Measurements from ENCODE around the gene BORCS5. TPM values are rescaled to one million over a fixed set of nuclear protein-coding genes. Genes with fewer than 3 reads are reported as not detected.
A peak's percentile ranks its signal among the peaks of the same experiment; 100 is the strongest.

BORCS5 gene
- polyA plus RNA-seq, 2 of the 4 experiments (the other 2 are of a cell fraction): 5.1 to 10.2 TPM

GRCh38 chr12:12399161-12399560, 42.3 kb downstream of the BORCS5 start:
- H3K9me3 ChIP-seq: no peaks in the 10 kb centered on the region
- ChIA-PET CTCF (interaction anchor here (0.6 to 3.5 kb wide), 10 partner anchors 12 to 317 kb away, joined by 3 to 8 read pairs (median 3); no protein-coding TSS in a partner anchor), POLR2A (no interaction called here)
- no peak for ATAC-seq
- H3K4me2 ChIP-seq: peak overlapping the region; percentile 63
- H3K4me1 ChIP-seq: peaks cover 60% of the 10 kb centered on the region
- H3K4me3 ChIP-seq: no peak overlapping the region
- H3K27ac ChIP-seq: peak overlapping the region; percentile 82 to 88
- DNase-seq (ENCODE audit: low read depth in 1 of 2, low spot score in 1 of 2): no peak
- TF ChIP-seq EHMT2 (IDR thresholded peaks at IDR 0.05; ENCODE audit: low read depth) (no peak), NFE2L2 (conservative IDR thresholded peaks at IDR 0.05; ENCODE audit: low read length) (no peak), MYC (IDR thresholded peaks at IDR 0.05; ENCODE audit: borderline replicate concordance, low read length) (no peak), CHD2 (IDR thresholded peaks at IDR 0.05; ENCODE audit: low read length, partially characterized antibody) (no peak), HEYL (CRISPR knock-in tag; IDR thresholded peaks at IDR 0.05) (no peak), JUNB (IDR thresholded peaks at IDR 0.05) (no peak), KDM1A (IDR thresholded peaks at IDR 0.05; ENCODE audit: low read depth) (no peak), MAZ (IDR thresholded peaks at IDR 0.05; ENCODE audit: borderline replicate concordance, low read depth, low read length) (no peak), FOSB (CRISPR knock-in tag; IDR thresholded peaks at IDR 0.05) (0 out of 2 replicates have a peak, but pooled peaks have one; percentile 29), HOXA7 (CRISPR knock-in tag; IDR thresholded peaks at IDR 0.05) (0 out of 2 replicates have a peak, but pooled peaks have one; percentile 36), ZNF302 (CRISPR knock-in tag; IDR thresholded peaks at IDR 0.05) (0 out of 2 replicates have a peak, but pooled peaks have one; percentile 16), EHF (CRISPR knock-in tag; IDR thresholded peaks at IDR 0.05) (no peak), NR3C1 (IDR thresholded peaks at IDR 0.05) (no peak), POLR2AphosphoS2 (conservative IDR thresholded peaks at IDR 0.05; ENCODE audit: low read length) (no peak), CBX8 (IDR thresholded peaks at IDR 0.05) (no peak), ZSCAN20 (CRISPR knock-in tag; IDR thresholded peaks at IDR 0.05) (no peak), ZC3H11A (IDR thresholded peaks at IDR 0.05) (no peak), PBX3 (IDR thresholded peaks at IDR 0.05) (no peak), MAFK (IDR thresholded peaks at IDR 0.05; ENCODE audit: partially characterized antibody) (no peak)
- TF ChIP-seq, protein P1, sequence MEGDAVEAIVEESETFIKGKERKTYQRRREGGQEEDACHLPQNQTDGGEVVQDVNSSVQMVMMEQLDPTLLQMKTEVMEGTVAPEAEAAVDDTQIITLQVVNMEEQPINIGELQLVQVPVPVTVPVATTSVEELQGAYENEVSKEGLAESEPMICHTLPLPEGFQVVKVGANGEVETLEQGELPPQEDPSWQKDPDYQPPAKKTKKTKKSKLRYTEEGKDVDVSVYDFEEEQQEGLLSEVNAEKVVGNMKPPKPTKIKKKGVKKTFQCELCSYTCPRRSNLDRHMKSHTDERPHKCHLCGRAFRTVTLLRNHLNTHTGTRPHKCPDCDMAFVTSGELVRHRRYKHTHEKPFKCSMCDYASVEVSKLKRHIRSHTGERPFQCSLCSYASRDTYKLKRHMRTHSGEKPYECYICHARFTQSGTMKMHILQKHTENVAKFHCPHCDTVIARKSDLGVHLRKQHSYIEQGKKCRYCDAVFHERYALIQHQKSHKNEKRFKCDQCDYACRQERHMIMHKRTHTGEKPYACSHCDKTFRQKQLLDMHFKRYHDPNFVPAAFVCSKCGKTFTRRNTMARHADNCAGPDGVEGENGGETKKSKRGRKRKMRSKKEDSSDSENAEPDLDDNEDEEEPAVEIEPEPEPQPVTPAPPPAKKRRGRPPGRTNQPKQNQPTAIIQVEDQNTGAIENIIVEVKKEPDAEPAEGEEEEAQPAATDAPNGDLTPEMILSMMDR (IDR thresholded peaks at IDR 0.05): no peak
- TF ChIP-seq, protein P2, sequence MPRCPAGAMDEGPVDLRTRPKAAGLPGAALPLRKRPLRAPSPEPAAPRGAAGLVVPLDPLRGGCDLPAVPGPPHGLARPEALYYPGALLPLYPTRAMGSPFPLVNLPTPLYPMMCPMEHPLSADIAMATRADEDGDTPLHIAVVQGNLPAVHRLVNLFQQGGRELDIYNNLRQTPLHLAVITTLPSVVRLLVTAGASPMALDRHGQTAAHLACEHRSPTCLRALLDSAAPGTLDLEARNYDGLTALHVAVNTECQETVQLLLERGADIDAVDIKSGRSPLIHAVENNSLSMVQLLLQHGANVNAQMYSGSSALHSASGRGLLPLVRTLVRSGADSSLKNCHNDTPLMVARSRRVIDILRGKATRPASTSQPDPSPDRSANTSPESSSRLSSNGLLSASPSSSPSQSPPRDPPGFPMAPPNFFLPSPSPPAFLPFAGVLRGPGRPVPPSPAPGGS (IDR thresholded peaks at IDR 0.05): no peak
- TF ChIP-seq, protein P3, sequence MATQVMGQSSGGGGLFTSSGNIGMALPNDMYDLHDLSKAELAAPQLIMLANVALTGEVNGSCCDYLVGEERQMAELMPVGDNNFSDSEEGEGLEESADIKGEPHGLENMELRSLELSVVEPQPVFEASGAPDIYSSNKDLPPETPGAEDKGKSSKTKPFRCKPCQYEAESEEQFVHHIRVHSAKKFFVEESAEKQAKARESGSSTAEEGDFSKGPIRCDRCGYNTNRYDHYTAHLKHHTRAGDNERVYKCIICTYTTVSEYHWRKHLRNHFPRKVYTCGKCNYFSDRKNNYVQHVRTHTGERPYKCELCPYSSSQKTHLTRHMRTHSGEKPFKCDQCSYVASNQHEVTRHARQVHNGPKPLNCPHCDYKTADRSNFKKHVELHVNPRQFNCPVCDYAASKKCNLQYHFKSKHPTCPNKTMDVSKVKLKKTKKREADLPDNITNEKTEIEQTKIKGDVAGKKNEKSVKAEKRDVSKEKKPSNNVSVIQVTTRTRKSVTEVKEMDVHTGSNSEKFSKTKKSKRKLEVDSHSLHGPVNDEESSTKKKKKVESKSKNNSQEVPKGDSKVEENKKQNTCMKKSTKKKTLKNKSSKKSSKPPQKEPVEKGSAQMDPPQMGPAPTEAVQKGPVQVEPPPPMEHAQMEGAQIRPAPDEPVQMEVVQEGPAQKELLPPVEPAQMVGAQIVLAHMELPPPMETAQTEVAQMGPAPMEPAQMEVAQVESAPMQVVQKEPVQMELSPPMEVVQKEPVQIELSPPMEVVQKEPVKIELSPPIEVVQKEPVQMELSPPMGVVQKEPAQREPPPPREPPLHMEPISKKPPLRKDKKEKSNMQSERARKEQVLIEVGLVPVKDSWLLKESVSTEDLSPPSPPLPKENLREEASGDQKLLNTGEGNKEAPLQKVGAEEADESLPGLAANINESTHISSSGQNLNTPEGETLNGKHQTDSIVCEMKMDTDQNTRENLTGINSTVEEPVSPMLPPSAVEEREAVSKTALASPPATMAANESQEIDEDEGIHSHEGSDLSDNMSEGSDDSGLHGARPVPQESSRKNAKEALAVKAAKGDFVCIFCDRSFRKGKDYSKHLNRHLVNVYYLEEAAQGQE (IDR thresholded peaks at IDR 0.05): no peak
- TF ChIP-seq, protein P4, sequence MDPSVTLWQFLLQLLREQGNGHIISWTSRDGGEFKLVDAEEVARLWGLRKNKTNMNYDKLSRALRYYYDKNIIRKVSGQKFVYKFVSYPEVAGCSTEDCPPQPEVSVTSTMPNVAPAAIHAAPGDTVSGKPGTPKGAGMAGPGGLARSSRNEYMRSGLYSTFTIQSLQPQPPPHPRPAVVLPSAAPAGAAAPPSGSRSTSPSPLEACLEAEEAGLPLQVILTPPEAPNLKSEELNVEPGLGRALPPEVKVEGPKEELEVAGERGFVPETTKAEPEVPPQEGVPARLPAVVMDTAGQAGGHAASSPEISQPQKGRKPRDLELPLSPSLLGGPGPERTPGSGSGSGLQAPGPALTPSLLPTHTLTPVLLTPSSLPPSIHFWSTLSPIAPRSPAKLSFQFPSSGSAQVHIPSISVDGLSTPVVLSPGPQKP (IDR thresholded peaks at IDR 0.05; ENCODE audit: low read depth, low read length): no peak
- WGBS (ENCODE audit: missing lambda C conversion rate): 95% methylated on average over 1 of the region's 1 CpG
- no peak for FAIRE-seq
